ENCODE measurements around the gene SLC12A4.
A peak's percentile ranks its signal among the peaks of the same experiment; 100 is the strongest.
"Not testable (repeated sequence)": the region's sequence is repeated elsewhere in the genome, so short reads cannot be mapped to it uniquely, and the experiment has no call there.

The SLC12A4 gene

GRCh38 chr16:67940446-67941089, 27.9 kb downstream of the SLC12A4 start:
- DNase-seq: no peak

- DNase-seq: no peak
These were observed 28.7 kb downstream of the SLC12A4 start for GRCh38 chr16:67939507-67940445.

GRCh38 chr16:67937713-67938112, 30.7 kb downstream of the SLC12A4 start:
- DNase-seq: not testable (repeated sequence)

- DNase-seq: no peak
These were observed 31.4 kb downstream of the SLC12A4 start for GRCh38 chr16:67936880-67937605.

- no peak for DNase-seq
These were observed 32.1 kb downstream of the SLC12A4 start, which contains the start of gene PSMB10 for GRCh38 chr16:67936124-67936879. Gene PSMB10, minus strand, starts transcription at chr16:67936850. Its CDS starts 101 bp downstream, at chr16:67936749.

- peak; percentile 84 for DNase-seq
These were observed 32.9 kb downstream of the SLC12A4 start for GRCh38 chr16:67935402-67936123.

- DNase-seq: no peak
These were observed 33.4 kb downstream of the SLC12A4 start for GRCh38 chr16:67935101-67935401.

- no peak for DNase-seq
These were observed 33.9 kb downstream of the SLC12A4 start for GRCh38 chr16:67934306-67935100.

- no peak for DNase-seq
These were observed 34.6 kb downstream of the SLC12A4 start for GRCh38 chr16:67933805-67934204.

GRCh38 chr16:67932462-67932840, 36.0 kb downstream of the SLC12A4 start:
- no peak for DNase-seq

GRCh38 chr16:67931712-67932461, 36.5 kb downstream of the SLC12A4 start, which contains the start of gene CTRL:
Gene CTRL, minus strand, starts transcription at chr16:67931862. Its CDS starts 10 bp downstream, at chr16:67931852.
- DNase-seq: no peak

- no peak for DNase-seq
These were observed 37.7 kb downstream of the SLC12A4 start for GRCh38 chr16:67930678-67931211.

- DNase-seq: no peak
These were observed 38.2 kb downstream of the SLC12A4 start for GRCh38 chr16:67930191-67930590.

- DNase-seq: no peak
These were observed 39.7 kb downstream of the SLC12A4 start for GRCh38 chr16:67928561-67929364.

- DNase-seq: no peak
These were observed 40.3 kb downstream of the SLC12A4 start for GRCh38 chr16:67928147-67928546.

- no peak for DNase-seq
These were observed 41.1 kb downstream of the SLC12A4 start for GRCh38 chr16:67927131-67927941.

- DNase-seq: peak; percentile 67
These were observed 42.2 kb downstream of the SLC12A4 start for GRCh38 chr16:67926181-67926750.

Data from NCI-H1436 treated with DMSO at 0.1 percent for 48 hours (cell line).